Measurements from ENCODE around the gene VSX1.

GRCh38 chr20:25032065-25032477 is 49.9 kb downstream of the VSX1 start:
- TF ChIP-seq JUND (IDR thresholded peaks at IDR 0.05) (no peak), YY1 (IDR thresholded peaks at IDR 0.05; ENCODE audit: low read depth) (no peak), RCOR1 (IDR thresholded peaks at IDR 0.05; ENCODE audit: low read length) (no peak), CTCF (IDR thresholded peaks at IDR 0.05) (no peak), POLR2AphosphoS5 (IDR thresholded peaks at IDR 0.05; ENCODE audit: low read depth, low read length) (no peak), SMC3 (IDR thresholded peaks at IDR 0.05; ENCODE audit: low read depth, low read length) (no peak)

Measured in SK-N-SH (cell line).